Measurements from ENCODE around the gene NDUFS5.

Gene NDUFS5

GRCh38 chr1:39021426-39021825 lies 4.7 kb upstream of the NDUFS5 start:
- Histone ChIP-seq H3F3A (ENCODE audit: control insufficient read depth, insufficient read depth) (no peaks in the 10 kb centered on the region), H3K27ac (ENCODE audit: low read depth, low read length) (no peak overlapping the region), H3K36me3 (ENCODE audit: control insufficient read depth, low read length) (peaks cover 1% of the 10 kb centered on the region; the same call in 1 of the 2 replicates), H3K27me3 (ENCODE audit: control insufficient read depth, low read length) (0 out of 2 replicates have a peak, but pooled peaks cover 3% of the 10 kb centered on the region), H3K4me2 (ENCODE audit: low read length) (no peak overlapping the region), H3K4me1 (ENCODE audit: control insufficient read depth, low read length) (peaks cover 6% of the 10 kb centered on the region), H3K79me2 (ENCODE audit: control insufficient read depth, low read length) (peaks cover 3% of the 10 kb centered on the region), H3K9me3 (ENCODE audit: control insufficient read depth, insufficient read depth, low read length) (no peaks in the 10 kb centered on the region), H4K20me1 (ENCODE audit: control insufficient read depth, insufficient read depth, low read depth, low read length) (no peaks in the 10 kb centered on the region), H3K4me3 (ENCODE audit: low read length) (no peak overlapping the region), H3K9me2 (replicated peaks; ENCODE audit: control insufficient read depth, low read length) (no peaks in the 10 kb centered on the region)
- no peak for TF ChIP-seq CTCF (IDR thresholded peaks at IDR 0.05; ENCODE audit: low read depth, low read length, poor library complexity, severe bottlenecking)
- no peak for TF ChIP-seq EZH2phosphoT487 (IDR thresholded peaks at IDR 0.05; ENCODE audit: borderline replicate concordance, low read length)

- no peak overlapping the region for H3K27ac ChIP-seq (ENCODE audit: low read depth, low read length)
- H3K79me2 ChIP-seq (ENCODE audit: control insufficient read depth, low read length) = peaks cover 19% of the 10 kb centered on the region
- TF ChIP-seq CTCF (IDR thresholded peaks at IDR 0.05; ENCODE audit: low read depth, low read length, poor library complexity, severe bottlenecking) (no peak), EZH2phosphoT487 (IDR thresholded peaks at IDR 0.05; ENCODE audit: borderline replicate concordance, low read length) (no peak)
- no peaks in the 10 kb centered on the region for H3F3A ChIP-seq (ENCODE audit: control insufficient read depth, insufficient read depth)
- H3K4me1 ChIP-seq (ENCODE audit: control insufficient read depth, low read length) = peaks cover 10% of the 10 kb centered on the region
- H3K27me3 ChIP-seq (ENCODE audit: control insufficient read depth, low read length) = 0 out of 2 replicates have a peak, but pooled peaks cover 3% of the 10 kb centered on the region
- peaks cover 5% of the 10 kb centered on the region for H3K36me3 ChIP-seq (ENCODE audit: control insufficient read depth, low read length)
- H3K4me3 ChIP-seq (ENCODE audit: low read length) = no peak overlapping the region
- H3K4me2 ChIP-seq (ENCODE audit: low read length) = no peak overlapping the region
- no peaks in the 10 kb centered on the region for H4K20me1 ChIP-seq (ENCODE audit: control insufficient read depth, insufficient read depth, low read depth, low read length)
- H3K9me3 ChIP-seq (ENCODE audit: control insufficient read depth, insufficient read depth, low read length) = no peaks in the 10 kb centered on the region
- H3K9me2 ChIP-seq (replicated peaks; ENCODE audit: control insufficient read depth, low read length) = no peaks in the 10 kb centered on the region
Measured at GRCh38 chr1:39023140-39023539, 3.0 kb upstream of the NDUFS5 start.

- peaks cover 30% of the 10 kb centered on the region for H3K36me3 ChIP-seq (ENCODE audit: control insufficient read depth, low read length)
- H3K79me2 ChIP-seq (ENCODE audit: control insufficient read depth, low read length) = peaks cover 37% of the 10 kb centered on the region
- peak overlapping the region; percentile 31 for H3K27ac ChIP-seq (ENCODE audit: low read depth, low read length)
- H3K4me2 ChIP-seq (ENCODE audit: low read length) = peak overlapping the region; percentile 79
- H3K27me3 ChIP-seq (ENCODE audit: control insufficient read depth, low read length) = no peaks in the 10 kb centered on the region
- no peaks in the 10 kb centered on the region for H3K9me2 ChIP-seq (replicated peaks; ENCODE audit: control insufficient read depth, low read length)
- TF ChIP-seq EZH2phosphoT487 (IDR thresholded peaks at IDR 0.05; ENCODE audit: borderline replicate concordance, low read length) (no peak), CTCF (IDR thresholded peaks at IDR 0.05; ENCODE audit: low read depth, low read length, poor library complexity, severe bottlenecking) (no peak)
- no peaks in the 10 kb centered on the region for H3K9me3 ChIP-seq (ENCODE audit: control insufficient read depth, insufficient read depth, low read length)
- H3K4me3 ChIP-seq (ENCODE audit: low read length) = peak overlapping the region; percentile 80
- no peaks in the 10 kb centered on the region for H3F3A ChIP-seq (ENCODE audit: control insufficient read depth, insufficient read depth)
- no peaks in the 10 kb centered on the region for H4K20me1 ChIP-seq (ENCODE audit: control insufficient read depth, insufficient read depth, low read depth, low read length)
- H3K4me1 ChIP-seq (ENCODE audit: control insufficient read depth, low read length) = peaks cover 10% of the 10 kb centered on the region
Measured at GRCh38 chr1:39026866-39027507, 837 bp downstream of the NDUFS5 start.

Data from DOHH2 (cell line).